HG03342 (cell line): Measurements from ENCODE around the gene DNAAF1.

Experiments used
- ATAC-seq: cut with Tn5 transposase; IDR thresholded peaks from one replicate; pipeline ENCODE4 v1.9.1; 2021; ENCODE audit warnings: mild to moderate bottlenecking, moderate library complexity; ENCODE audit not compliant: unreplicated experiment

The DNAAF1 gene

GRCh38 chr16:84159007-84159406 lies 13.9 kb downstream of the DNAAF1 start:
- no peak for ATAC-seq

- ATAC-seq = no peak
Measured at GRCh38 chr16:84159800-84160199, 14.7 kb downstream of the DNAAF1 start.

GRCh38 chr16:84161037-84161436 lies 15.9 kb downstream of the DNAAF1 start:
- no peak for ATAC-seq

GRCh38 chr16:84161801-84162200 lies 16.7 kb downstream of the DNAAF1 start:
- no peak for ATAC-seq

GRCh38 chr16:84165746-84166145 lies 20.6 kb downstream of the DNAAF1 start:
- no peak for ATAC-seq

- no peak for ATAC-seq
Measured at GRCh38 chr16:84166796-84167695, 21.9 kb downstream of the DNAAF1 start.

GRCh38 chr16:84169765-84170310 lies 24.7 kb downstream of the DNAAF1 start:
- no peak for ATAC-seq

- no peak for ATAC-seq
Measured at GRCh38 chr16:84174396-84174795, 29.3 kb downstream of the DNAAF1 start.

- ATAC-seq = peak; percentile 80
Measured at GRCh38 chr16:84175350-84176081, 30.4 kb downstream of the DNAAF1 start.

GRCh38 chr16:84176192-84177053 lies 31.3 kb downstream of the DNAAF1 start:
- no peak for ATAC-seq

- ATAC-seq = no peak
Measured at GRCh38 chr16:84177741-84178073, 32.6 kb downstream of the DNAAF1 start.

- ATAC-seq = no peak
Measured at GRCh38 chr16:84178146-84178765, 33.1 kb downstream of the DNAAF1 start.

- ATAC-seq = no peak
Measured at GRCh38 chr16:84178892-84179611, 33.9 kb downstream of the DNAAF1 start.

GRCh38 chr16:84179612-84180320 lies 34.7 kb downstream of the DNAAF1 start:
- ATAC-seq = no peak

- ATAC-seq = no peak
Measured at GRCh38 chr16:84180519-84181140, 35.5 kb downstream of the DNAAF1 start.

GRCh38 chr16:84181144-84181915 lies 36.2 kb downstream of the DNAAF1 start:
- ATAC-seq = no peak

GRCh38 chr16:84182104-84182503 lies 37.0 kb downstream of the DNAAF1 start:
- ATAC-seq = no peak
